OCI-LY7 (cell line): ENCODE data around the gene MED26.

Source experiments
- CTCF ChIP-seq: fragments of 200-600 bp; sonication (generic); conservative IDR thresholded peaks from 2 replicates; pipeline ENCODE4 v1.5.1; 2014; ENCODE audit warnings: mild to moderate bottlenecking, antibody characterized with exemption, low read length, moderate library complexity, mixed read lengths
- EZH2phosphoT487 ChIP-seq: fragments of 200-600 bp; sonication (generic); IDR thresholded peaks from 2 replicates; pipeline ENCODE4 v1.6.1; 2018; ENCODE audit warnings: low read depth, borderline replicate concordance, mild to moderate bottlenecking, mixed run types, antibody characterized with exemption, low read length, moderate library complexity, mixed read lengths

GRCh38 chr19:16582486-16583261 lies 45.3 kb downstream of the MED26 start:
- TF ChIP-seq EZH2phosphoT487: no peak
- no peak for TF ChIP-seq CTCF
